GM23248 (cell line): ENCODE results near the gene MID1.

Experiments
- EZH2 ChIP-seq: fragments of 200-600 bp; sonication (generic); IDR thresholded peaks from 2 replicates; pipeline ENCODE4 v1.6.1; 2018; ENCODE audit warnings: antibody characterized with exemption, mild to moderate bottlenecking; ENCODE audit not compliant: insufficient read depth, poor library complexity, severe bottlenecking
- EZH2phosphoT487 ChIP-seq: fragments of 200-600 bp; sonication (generic); IDR thresholded peaks from 2 replicates; pipeline ENCODE4 v1.6.1; 2018; ENCODE audit warnings: antibody characterized with exemption, moderate library complexity, mild to moderate bottlenecking, low read depth; ENCODE audit not compliant: insufficient read depth

- no peak for TF ChIP-seq EZH2
- TF ChIP-seq EZH2phosphoT487 = no peak
Measured at GRCh38 chrX:10666102-10666501, 45.7 kb upstream of the MID1 start.
